NCI-H774 (cell line): Measurements from ENCODE around the gene DNAJB1.
"Not testable (repeated sequence)": the region's sequence is repeated elsewhere in the genome, so short reads cannot be mapped to it uniquely, and the experiment has no call there.

Source experiments
- DNase-seq: peaks from one replicate; lab custom pipeline; 2025; lab: John Stamatoyannopoulos, UW

The DNAJB1 gene

GRCh38 chr19:14517840-14518505 lies at the start of gene DNAJB1:
Gene DNAJB1 (minus strand): TSS chr19:14518397. CDS start chr19:14518349, 48 bp downstream.
- peak; percentile 54 for DNase-seq

- no peak for DNase-seq
Measured at GRCh38 chr19:14567079-14567478, 48.9 kb upstream of the DNAJB1 start.

- no peak for DNase-seq
Measured at GRCh38 chr19:14566712-14567077, 48.5 kb upstream of the DNAJB1 start.

GRCh38 chr19:14565765-14566711 lies 47.8 kb upstream of the DNAJB1 start:
- no peak for DNase-seq

- no peak for DNase-seq
Measured at GRCh38 chr19:14565298-14565679, 47.1 kb upstream of the DNAJB1 start.

- DNase-seq, result not testable (repeated sequence)
Measured at GRCh38 chr19:14564652-14565297, 46.6 kb upstream of the DNAJB1 start.

- DNase-seq, result no peak
Measured at GRCh38 chr19:14563989-14564651, 45.9 kb upstream of the DNAJB1 start.

GRCh38 chr19:14563590-14563926 lies 45.4 kb upstream of the DNAJB1 start:
- DNase-seq, result no peak

GRCh38 chr19:14562660-14563589 lies 44.7 kb upstream of the DNAJB1 start:
- DNase-seq, result no peak

GRCh38 chr19:14561847-14562351 lies 43.7 kb upstream of the DNAJB1 start:
- DNase-seq, result no peak

GRCh38 chr19:14561249-14561648 lies 43.1 kb upstream of the DNAJB1 start:
- no peak for DNase-seq

- DNase-seq, result no peak
Measured at GRCh38 chr19:14560776-14561108, 42.5 kb upstream of the DNAJB1 start.

- DNase-seq, result no peak
Measured at GRCh38 chr19:14559916-14560775, 41.9 kb upstream of the DNAJB1 start.

- no peak for DNase-seq
Measured at GRCh38 chr19:14558370-14559066, 40.3 kb upstream of the DNAJB1 start.

- DNase-seq, result peak; percentile 25
Measured at GRCh38 chr19:14556662-14557188, 38.5 kb upstream of the DNAJB1 start.

GRCh38 chr19:14555918-14556661 lies 37.9 kb upstream of the DNAJB1 start:
- no peak for DNase-seq

- no peak for DNase-seq
Measured at GRCh38 chr19:14554382-14554812, 36.2 kb upstream of the DNAJB1 start.

GRCh38 chr19:14553939-14554243 lies 35.7 kb upstream of the DNAJB1 start:
- no peak for DNase-seq
